Stimulated activated CD8-positive, alpha-beta memory T cell treated with anti-CD3 and anti-CD28 coated beads, Interleukin-15, amount 100 ng/mL, for 4 hours (primary cell): ENCODE results near the gene ZDHHC14.
A peak's percentile ranks its signal among the peaks of the same experiment; 100 is the strongest.

Source experiments
- DNase-seq, 2 donors: peaks; one replicate each; pipeline ENCODE4 v3.0.0-alpha.2; 2020; ENCODE audit warnings: low read depth in 2 of 2

The ZDHHC14 gene

GRCh38 chr6:157666729-157667128 is 285.7 kb downstream of the ZDHHC14 start:
- no peak for DNase-seq

GRCh38 chr6:157667211-157668008 is 286.4 kb downstream of the ZDHHC14 start:
- DNase-seq: peak in 1 of 2 donors; percentile 30

- DNase-seq: no peak
These were observed 287.0 kb downstream of the ZDHHC14 start for GRCh38 chr6:157668009-157668401.

- DNase-seq: no peak
These were observed 287.7 kb downstream of the ZDHHC14 start for GRCh38 chr6:157668713-157669112.

- no peak for DNase-seq
These were observed 288.3 kb downstream of the ZDHHC14 start for GRCh38 chr6:157669323-157669722.

- no peak for DNase-seq
These were observed 288.8 kb downstream of the ZDHHC14 start for GRCh38 chr6:157669747-157670216.

- no peak for DNase-seq
These were observed 289.6 kb downstream of the ZDHHC14 start for GRCh38 chr6:157670466-157671186.

- DNase-seq: no peak
These were observed 291.9 kb downstream of the ZDHHC14 start for GRCh38 chr6:157672726-157673412.

- no peak for DNase-seq
These were observed 292.6 kb downstream of the ZDHHC14 start for GRCh38 chr6:157673596-157673995.

GRCh38 chr6:157674061-157674460 is 293.1 kb downstream of the ZDHHC14 start:
- no peak for DNase-seq

- no peak for DNase-seq
These were observed 294.8 kb downstream of the ZDHHC14 start for GRCh38 chr6:157675831-157676230.

- DNase-seq: no peak
These were observed 295.3 kb downstream of the ZDHHC14 start for GRCh38 chr6:157676241-157676640.

- DNase-seq: no peak
These were observed 296.2 kb downstream of the ZDHHC14 start for GRCh38 chr6:157677235-157677634.

GRCh38 chr6:157679605-157680580 is 298.9 kb downstream of the ZDHHC14 start:
- DNase-seq: no peak

- no peak for DNase-seq
These were observed 300.2 kb downstream of the ZDHHC14 start for GRCh38 chr6:157681041-157681650.

- DNase-seq: no peak
These were observed 302.0 kb downstream of the ZDHHC14 start for GRCh38 chr6:157682856-157683481.

- no peak for DNase-seq
These were observed 302.7 kb downstream of the ZDHHC14 start for GRCh38 chr6:157683707-157684106.

GRCh38 chr6:157684620-157685299 is 303.8 kb downstream of the ZDHHC14 start:
- no peak for DNase-seq

GRCh38 chr6:157685596-157686280 is 304.7 kb downstream of the ZDHHC14 start:
- no peak for DNase-seq
